ENCODE data around the gene SRP9.
"Not testable (repeated sequence)": the region's sequence is repeated elsewhere in the genome, so short reads cannot be mapped to it uniquely, and the experiment has no call there.

Gene SRP9

DNA sequence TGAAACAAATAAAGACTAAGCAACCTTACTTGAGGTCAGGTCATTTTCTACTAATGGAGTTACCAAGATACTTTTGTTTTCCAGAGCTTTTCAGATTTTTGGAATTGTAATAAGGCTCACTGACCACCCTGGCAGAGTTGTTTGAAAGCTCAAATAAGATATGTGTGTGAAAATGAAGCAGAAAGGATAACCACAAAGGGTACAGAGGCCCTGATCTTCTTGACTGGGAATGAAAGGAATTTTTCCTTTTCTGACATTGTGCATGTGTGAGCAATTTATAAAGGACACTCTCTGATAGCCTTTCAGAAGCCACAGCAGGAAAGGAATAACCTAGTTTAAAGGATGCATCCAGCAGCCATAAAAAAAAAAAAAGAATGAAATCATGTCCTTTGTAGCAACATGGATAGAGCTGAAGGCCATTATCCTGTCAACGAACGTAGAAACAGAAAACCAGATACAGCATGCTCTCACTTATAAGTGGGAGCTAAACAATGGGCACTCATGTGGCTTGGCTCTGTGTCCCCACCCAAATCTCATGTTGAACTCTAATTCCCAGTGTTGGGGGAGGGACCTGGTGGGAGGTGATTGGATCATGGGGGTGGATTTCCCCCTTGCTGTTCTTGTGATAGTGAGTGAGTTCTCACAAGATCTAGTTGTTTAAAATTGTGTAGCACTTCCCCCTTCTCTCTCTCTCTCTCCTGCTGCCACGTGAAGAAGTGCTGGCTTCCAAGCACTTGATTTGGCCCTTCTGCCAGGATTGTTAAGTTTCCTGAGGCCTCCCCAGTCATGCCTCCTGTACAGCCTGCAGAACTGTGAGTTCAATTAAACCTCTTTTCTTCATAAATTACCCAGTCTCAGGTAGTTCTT, 3.1 kb upstream of the SRP9 start:
- in situ Hi-C loops (cut with MboI; ENCODE audit: low sequenced_read_pairs): no loop called here

DNA sequence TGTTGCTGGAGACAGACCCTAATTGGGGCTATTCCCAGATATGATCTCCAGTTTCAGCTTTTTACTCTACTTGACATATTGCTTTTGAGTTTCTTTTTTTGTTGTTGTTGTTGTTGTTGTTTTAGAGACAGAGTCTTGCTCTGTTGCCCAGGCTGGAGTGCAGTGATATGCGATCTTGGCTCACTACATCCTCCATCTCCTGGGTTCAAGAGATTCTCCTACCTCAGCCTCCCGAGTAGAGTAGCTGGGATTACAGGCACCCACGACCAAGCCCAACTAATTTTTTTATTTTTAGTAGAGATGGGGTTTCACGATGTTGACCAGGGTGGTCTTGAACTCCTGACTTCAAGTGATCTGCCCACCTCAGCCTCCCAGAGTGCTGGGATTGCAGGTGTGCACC, 1.3 kb upstream of the SRP9 start:
- in situ Hi-C loops (cut with MboI; ENCODE audit: low sequenced_read_pairs): no loop called here

DNA sequence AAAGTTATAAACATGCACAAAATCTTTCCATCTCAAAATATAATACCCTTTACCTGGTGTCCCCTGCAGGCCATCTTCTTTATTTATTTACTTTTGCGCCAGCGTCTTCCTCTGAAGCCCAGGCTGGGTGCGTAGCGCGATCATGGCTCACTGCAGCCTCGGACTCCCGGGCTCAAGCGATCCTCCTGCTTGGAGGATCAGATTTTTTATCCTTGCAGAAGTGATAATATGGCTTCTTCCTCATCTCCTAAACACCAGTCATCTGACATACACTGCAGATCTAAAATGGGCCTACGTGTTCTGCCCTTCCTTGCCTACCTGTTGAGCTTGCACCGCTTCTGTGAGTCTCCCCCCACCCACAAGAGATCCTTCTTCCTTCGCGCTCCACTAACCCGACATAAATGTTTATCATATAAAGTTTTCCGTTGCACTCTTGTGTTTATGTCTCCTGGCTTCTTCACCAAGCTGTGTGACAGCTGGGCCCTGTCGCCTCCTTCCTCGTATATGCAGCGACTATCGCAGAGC, 506 bp upstream of the SRP9 start:
- in situ Hi-C loops (cut with MboI; ENCODE audit: low sequenced_read_pairs): no loop called here

DNA sequence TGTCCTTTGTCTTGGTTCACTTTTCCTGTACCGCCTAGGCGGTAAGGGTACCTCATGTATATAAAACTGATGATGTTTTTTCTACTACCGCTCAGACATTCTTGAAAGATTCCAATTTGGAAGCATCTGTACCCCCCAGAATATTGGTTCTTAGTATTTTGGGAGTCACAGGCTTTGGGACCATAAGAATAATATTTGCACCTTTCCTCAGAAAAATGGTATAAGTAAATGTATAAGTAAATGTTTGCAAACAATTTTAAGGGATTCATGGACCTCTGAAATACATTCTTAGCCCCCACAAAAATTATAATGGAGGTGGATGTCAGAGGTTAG, 677 bp downstream of the SRP9 start:
- in situ Hi-C loops (cut with MboI; ENCODE audit: low sequenced_read_pairs): no loop called here

DNA sequence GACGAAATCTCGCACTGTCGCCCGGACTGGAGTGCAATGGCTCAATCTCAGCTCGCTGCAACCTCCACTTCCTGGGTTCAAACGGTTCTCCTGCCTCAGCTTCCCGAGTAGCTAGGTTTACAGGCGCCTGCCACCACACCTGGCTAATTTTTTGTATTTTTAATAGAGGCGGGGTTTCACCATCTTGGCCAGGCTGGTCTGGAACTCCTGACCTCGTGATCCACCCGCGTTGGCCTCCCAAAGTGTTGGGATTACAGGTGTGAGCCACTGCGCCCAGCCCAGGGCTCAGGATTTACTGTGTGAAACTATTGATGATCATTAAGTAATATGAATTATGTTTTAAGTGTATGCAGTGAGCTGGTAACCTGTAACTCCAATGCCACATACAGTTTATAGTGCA, 1.5 kb downstream of the SRP9 start:
- in situ Hi-C loops (cut with MboI; ENCODE audit: low sequenced_read_pairs): not testable (repeated sequence)

DNA sequence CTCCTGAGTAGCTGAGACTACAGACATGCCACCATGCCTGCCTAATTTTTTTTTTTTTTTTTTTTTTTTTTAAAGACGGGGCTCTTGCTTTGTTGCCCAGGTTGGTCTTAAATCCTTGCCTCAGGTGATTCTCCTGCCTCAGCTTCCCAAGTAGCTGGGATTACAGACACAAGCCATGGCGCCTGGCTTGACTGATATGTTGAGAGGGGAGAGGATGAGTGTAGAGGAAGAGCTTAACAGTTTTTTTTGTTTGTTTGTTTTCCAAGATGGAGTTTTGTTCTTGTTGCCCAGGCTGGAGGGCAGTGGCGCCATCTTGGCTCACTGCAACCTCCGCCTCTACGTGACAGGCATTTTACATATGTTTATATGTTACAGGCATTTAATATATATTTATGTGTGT, 2.5 kb downstream of the SRP9 start:
- in situ Hi-C loops (cut with MboI; ENCODE audit: low sequenced_read_pairs): no loop called here

DNA sequence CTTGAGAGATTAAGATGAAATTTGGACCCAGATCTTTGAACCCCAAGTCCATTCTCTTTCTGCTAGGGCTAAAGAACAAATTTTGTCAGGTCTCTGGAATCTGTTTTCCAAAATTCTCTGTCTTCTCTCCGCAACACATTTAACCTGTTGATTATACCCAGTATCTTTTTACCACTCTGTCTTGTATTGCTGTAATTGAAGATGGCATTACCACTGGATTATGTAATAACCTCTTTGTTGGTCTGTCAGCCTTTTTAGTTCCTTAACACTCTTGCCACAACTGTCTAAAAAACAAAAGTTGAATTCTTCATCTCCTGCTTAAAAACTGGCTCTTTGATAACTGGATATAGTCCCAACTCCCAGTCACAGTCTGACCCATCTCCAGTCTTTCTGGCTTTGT, 3.0 kb downstream of the SRP9 start:
- in situ Hi-C loops (cut with MboI; ENCODE audit: low sequenced_read_pairs): no loop called here

DNA sequence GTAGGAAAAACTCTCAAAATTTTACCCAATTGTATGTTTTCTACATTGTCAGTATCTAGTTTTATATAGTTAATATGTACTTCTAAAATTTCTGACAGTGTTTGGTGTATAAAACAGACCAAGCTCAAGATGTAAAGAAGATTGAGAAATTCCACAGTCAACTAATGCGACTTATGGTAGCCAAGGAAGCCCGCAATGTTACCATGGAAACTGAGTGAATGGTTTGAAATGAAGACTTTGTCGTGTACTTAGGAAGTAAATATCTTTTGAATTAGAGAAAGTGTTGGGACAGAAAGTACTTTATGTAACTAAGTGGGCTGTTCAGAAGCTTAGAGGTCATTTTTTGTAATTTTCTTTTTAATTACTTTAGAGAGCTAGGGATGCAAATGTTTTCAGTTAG, 11.5 kb downstream of the SRP9 start:
- in situ Hi-C loops (cut with MboI; ENCODE audit: low sequenced_read_pairs): not testable (repeated sequence)

DNA sequence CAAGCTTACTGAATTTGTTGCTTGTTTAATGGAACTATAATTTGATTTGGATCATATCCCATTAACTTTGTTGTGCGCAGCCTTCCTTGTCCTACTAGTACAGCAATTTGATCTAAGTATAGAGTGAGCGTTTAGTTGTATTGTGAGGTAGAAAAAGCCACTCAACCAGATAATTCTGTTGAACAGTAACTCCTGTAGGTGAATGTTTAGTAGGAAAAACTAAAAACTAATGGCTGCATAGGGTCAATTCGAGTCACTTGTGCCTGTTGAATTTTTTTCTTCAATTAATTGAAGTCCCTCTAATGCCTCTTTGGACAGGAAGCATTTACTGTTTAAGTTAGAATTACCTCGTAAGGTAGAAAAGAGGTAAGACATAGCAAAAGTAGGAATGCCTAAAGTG, 17.3 kb downstream of the SRP9 start:
- in situ Hi-C loops (cut with MboI; ENCODE audit: low sequenced_read_pairs): no loop called here

DNA sequence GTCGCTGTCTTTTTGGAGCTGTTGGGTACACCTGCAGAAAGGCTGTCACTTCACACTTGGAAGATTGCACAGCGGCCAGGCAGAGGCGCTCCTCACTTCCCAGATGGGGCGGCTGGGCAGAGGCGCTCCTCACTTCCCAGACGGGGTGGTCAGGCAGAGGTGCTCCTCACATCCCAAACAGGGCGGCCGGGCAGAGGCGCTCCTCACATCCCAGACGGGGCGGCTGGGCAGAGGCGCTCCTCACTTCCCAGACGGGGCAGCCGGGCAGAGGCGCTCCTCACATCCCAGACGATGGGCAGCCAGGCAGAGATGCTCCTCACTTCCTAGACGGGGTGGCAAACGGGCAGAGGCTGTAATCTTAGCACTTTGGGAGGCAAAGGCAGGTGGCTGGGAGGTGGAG, 18.5 kb downstream of the SRP9 start:
- in situ Hi-C loops (cut with MboI; ENCODE audit: low sequenced_read_pairs): not testable (repeated sequence)

DNA sequence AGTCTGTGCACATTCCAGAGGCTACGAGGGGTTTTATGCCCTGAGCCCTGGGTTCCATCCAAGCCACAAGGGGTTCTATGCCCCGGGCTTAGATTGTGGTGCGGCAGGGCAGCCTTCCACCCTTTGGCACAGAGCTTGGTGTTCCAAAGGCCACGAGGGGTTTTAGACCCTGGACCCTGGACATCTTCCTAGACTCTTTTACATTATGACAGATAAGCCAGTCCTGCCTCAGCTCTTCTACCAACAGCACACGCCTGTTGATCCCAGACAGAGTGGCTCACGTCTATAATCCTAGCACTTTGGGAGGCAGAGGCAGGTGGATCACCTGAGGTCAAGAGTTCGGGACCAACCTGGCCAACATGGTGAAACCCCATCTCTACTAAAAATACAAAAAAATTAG, 23.5 kb downstream of the SRP9 start:
- in situ Hi-C loops (cut with MboI; ENCODE audit: low sequenced_read_pairs): not testable (repeated sequence)

DNA sequence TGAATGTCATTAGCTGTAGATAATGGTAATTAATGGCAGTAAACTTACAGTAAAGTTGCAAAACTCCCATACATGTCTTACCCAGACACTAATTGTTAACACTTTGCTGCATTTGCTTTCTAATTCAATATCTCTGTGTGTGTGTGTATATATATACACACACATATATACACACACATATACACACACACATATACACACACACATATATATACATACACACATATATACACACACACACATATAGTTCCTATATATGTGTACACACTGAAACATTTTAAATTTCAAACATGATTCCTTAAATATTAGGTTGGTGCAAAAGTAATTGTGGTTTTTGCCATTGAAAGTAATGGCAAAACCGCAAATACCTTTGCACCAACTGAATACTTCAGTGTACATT, 28.6 kb downstream of the SRP9 start:
- in situ Hi-C loops (cut with MboI; ENCODE audit: low sequenced_read_pairs): no loop called here

DNA sequence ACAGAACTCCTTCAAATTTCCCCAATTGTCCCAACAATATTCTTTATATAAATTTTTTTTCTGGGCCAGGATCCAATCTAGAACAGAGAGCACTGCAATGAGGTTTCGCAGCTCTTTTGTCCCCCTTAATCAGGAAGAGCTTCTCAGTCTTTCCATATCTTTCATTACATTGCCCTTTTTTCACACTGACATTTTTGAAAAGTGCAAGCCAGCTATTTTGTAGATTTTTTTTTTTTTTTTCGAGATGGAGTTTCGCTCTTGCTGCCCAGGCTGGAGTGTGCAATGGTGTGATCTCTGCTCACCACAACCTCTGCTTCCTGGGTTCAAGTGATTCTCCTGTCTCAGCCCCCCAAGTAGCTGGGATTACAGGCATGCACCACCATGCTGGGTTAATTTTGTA, 29.1 kb downstream of the SRP9 start:
- in situ Hi-C loops (cut with MboI; ENCODE audit: low sequenced_read_pairs): not testable (repeated sequence)

DNA sequence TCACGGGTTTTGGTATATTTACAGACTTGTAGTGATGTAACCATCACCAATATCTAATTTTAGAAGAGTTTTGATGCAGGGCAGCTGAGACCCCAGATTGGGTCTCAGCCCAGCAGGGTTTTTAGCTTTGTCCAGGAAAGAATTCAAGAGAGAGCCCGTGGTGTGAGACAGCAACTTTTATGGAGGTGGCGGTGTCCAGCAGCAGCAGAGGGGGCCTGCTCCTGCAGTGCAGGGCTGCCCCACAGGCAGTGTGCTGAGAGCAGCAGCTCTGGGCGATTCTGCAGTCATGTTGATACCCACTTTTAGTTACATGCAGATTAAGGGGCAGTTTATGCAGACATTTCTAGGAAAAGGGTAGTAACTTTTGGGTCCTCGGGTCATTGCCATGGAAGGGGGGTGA, 30.5 kb downstream of the SRP9 start:
- in situ Hi-C loops (cut with MboI; ENCODE audit: low sequenced_read_pairs): no loop called here

DNA sequence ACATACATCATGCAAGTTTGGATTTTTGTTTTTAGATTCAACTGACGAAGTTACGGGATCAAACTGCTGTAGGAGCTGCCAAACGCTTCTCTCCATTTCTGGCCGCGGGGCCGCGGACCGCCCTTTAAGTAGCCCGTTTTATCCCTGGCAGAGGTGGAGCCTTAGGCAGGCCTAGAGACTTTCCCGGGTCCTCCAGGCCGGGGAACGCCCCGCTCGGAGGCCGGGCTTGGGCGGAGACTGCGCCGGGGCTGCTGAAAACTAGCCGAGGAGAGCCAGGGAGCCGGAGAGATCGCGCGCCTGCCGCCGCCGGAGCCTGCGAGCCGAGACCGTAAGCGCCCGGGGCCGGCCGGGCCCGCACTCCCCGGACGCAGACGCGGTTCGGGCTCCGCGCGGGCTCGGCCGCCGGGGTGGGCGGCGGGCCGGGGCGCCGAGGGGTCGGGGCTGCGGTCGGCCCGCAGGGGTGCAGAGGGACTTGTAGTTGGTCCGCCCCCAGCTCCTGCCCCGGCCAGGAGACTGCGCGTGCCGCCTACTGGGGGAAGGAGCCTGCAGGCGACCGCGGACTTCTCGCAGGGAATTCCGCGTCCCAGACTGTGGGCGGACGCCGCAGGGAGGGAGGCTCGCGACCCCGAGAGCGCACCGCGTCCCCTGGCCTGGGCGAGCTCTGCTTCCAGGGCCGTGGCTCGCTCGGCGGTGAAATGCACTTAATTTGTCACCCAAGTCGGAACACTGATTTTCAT, 32.4 kb downstream of the SRP9 start, which contains the start of gene EPHX1:
Gene EPHX1, plus strand, starts transcription at position 283 of the 737 bp plus-strand sequence. CDS start 18,606 bp downstream, outside the sequence.
- in situ Hi-C loops (cut with MboI; ENCODE audit: low sequenced_read_pairs): no loop called here

DNA sequence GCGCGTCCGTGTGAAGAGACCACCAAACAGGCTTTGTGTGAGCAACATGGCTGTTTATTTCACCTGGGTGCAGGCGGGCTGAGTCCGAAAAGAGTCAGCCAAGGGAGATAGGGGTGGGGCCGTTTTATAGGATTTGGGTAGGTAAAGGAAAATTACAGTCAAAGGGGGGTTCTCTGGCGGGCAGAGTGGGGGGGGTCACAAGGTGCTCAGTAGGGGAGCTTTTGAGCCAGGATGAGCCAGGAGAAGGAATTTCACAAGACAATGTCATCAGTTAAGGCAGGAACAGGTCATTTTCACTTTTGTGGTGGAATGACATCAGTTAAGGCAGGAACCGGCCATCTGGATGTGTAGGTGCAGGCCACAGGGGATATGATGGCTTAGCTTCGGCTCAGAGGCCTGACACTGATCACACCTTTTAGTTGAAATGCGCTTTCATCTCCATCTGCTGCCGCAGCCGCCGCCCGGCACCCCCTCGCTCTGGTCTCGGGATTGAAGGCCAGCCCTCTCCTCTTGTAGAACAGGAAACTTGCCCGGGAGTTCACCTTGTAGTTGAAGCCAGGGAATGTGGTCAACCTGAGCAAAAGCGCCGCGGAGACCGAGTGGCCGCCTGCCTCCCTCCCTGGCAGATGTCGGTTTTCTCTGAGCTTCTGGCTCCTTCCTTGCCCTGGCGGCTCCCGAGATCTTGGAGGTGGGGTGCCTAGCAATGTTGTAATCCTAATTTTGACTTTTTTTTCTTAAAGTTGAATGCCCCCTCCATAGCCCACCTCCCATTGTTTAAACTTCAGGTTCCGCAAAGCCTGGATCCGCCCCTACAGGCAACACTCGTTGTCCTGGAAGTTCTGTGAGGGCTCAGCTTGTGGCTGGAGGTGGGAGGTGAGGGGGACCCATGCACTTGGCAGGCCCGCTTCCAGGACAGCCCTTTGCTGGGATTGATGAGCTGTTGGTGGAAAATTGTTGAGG, 33.2 kb downstream of the SRP9 start:
- in situ Hi-C loops (cut with MboI; ENCODE audit: low sequenced_read_pairs): not testable (repeated sequence)

DNA sequence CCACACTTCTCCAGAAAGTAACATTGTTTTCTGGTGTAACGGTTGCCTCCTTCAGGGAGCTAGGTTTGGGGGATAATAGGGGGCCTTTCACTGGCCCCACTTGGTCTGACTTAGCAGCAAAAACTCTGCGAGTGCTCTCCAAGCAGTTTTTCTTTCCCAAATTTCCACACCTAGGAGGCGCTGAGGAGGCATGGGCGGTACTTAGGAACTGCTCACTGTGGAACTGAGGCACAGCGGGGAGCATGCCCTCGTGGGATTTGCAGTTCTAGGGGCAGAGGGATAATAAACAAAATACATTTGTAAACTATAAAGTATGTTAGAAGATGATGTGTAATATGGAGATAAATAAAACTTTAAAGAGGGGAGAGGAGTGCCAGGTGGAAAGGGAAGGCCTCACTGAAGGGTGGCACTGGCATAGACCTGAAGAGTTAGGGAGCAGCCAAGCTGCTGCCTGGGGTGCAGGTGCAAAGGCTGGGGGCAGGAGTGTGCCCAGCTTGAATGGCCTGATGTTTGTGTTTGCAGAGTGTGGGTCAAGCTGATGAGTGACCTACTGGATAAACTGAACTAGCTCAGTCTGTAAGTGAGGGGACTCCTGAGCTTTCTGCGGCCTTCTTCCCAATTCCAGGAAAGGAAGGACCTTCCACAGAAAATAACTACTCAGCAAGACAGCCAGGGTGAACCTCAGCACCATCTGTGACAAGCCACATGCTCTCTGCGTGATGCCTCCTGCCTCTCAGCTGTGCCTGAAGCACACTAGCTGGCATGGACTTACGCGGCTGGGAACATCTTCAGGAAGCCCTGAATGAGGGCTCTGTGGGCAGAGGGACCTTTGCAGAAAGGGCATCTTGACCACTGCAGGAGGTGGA, 34.2 kb downstream of the SRP9 start:
- in situ Hi-C loops (cut with MboI; ENCODE audit: low sequenced_read_pairs): no loop called here

DNA sequence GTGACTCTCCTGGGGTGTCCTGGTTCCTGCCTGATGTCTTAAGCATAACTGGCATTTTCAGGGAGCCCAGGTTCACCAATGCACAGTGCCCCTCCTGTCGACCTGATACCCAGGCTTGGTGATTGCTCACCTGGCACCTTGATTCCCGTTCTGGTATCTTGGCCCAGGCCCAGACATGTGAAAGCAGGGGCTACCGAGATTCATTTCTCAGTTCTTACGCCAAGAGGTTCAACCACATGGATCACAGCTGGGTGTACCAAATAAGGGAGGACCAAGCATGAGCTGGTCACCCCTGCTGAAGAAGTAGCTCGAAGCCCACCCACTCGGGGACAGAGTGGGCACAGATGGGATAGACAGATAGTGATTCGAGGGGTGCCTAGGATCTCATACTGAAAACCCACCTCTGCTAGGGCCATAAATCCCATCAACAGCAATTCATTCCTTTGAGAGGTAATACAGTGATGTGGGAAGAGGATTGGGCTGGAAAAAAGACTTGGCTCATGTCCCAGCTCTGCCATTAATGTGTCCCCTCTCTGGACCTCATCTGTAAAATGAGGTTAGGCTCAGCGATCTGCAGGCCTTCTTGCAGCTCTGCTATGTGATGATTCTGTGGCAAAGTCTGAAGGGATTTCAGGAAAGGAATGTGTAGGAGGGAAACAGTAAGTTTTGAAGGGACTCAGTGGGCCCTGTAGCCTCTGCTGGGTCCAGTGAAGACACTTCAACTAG, 35.0 kb downstream of the SRP9 start:
- in situ Hi-C loops (cut with MboI; ENCODE audit: low sequenced_read_pairs): no loop called here

DNA sequence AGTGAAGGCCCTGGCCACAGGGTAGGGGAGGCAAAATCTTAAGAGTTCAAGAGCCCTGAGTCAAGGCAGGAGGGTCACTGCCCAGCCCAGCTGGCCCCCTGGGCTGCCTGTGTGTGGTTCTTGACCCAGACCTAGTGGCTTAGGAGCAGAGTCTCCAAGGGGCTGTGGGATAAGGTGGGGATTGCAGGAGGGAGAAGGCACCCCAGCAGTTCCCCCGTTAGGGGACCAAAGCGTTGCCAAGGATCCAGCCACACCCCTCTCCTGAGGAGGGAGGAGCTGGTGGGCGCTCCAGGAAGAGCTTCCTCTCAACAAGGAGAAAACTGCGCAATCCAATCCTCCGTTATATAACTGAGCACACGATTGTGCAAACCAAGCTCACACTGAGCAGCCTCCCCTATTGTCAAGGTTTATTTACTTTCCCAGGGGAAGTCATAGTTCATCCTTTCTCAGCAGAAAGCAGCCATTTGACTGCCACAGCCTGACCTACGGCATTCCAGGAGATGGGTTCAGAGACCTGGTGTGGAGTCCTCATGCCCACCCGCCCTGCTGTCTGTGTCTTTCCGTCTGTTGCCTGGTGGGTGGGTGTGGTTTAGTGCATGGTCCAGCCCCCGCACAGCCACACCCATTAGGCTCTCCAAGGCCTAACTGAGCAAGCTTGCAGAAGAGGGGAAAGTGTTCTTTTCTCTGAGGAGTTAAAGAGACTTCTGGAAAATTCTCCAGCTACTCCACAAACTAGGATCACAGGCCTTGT, 35.8 kb downstream of the SRP9 start:
- in situ Hi-C loops (cut with MboI; ENCODE audit: low sequenced_read_pairs): no loop called here

All from hTERT RPE-1 (cell line).